Left ventricle myocardium inferior (tissue), 1 donor: ENCODE results near the gene PLEKHG5. TPM values are rescaled to one million over a fixed set of nuclear protein-coding genes. Genes with fewer than 3 reads are reported as not detected.
A peak's percentile ranks its signal among the peaks of the same experiment; 100 is the strongest.

Experiments used
- DNase-seq: peaks from one replicate; pipeline ENCODE4 v3.0.0-alpha.2; 2020
- H3K27ac ChIP-seq: fragments of 200-600 bp; replicated peaks from 2 replicates; pipeline ENCODE4 v1.8.0; 2021
- H3K27me3 ChIP-seq: fragments of 200-600 bp; 2 replicates; pipeline ENCODE4 v1.8.0; 2021; ENCODE audit warnings: low read depth
- H3K36me3 ChIP-seq: fragments of 200-600 bp; 2 replicates; pipeline ENCODE4 v1.8.0; 2021
- H3K4me1 ChIP-seq: fragments of 200-600 bp; 2 replicates; pipeline ENCODE4 v1.8.0; 2021
- H3K4me3 ChIP-seq: fragments of 200-600 bp; 2 replicates; pipeline ENCODE4 v1.8.0; 2021; ENCODE audit warnings: mild to moderate bottlenecking, moderate library complexity
- H3K9me3 ChIP-seq: fragments of 200-600 bp; replicated peaks from 2 replicates; pipeline ENCODE4 v1.8.0; 2021
- intact Hi-C: fragments of 100-400 bp; cut with micrococcal nuclease; formaldehyde crosslinking; loops from one replicate; pipeline ENCODE4 v1.11.0; 2022
- total RNA-seq: library from RNA; stranded (reverse); fragmentation: NEBNext Ultra II Directional; extraction: Animal tissue kit (Norgen Biotek cat#: 25700); gene quantifications from one replicate; pipeline ENCODE4 v1.2.1, GENCODE V29; 2021
- TF ChIP-seq, protein P1 (sequence below): fragments of 200-600 bp; IDR thresholded peaks from 2 replicates; pipeline ENCODE4 v1.8.0; 2021; ENCODE audit warnings: antibody characterized with exemption, mild to moderate bottlenecking, borderline replicate concordance
- donor health status: DM: no; HTN: yes; CAD: no; lungs with severe emphysema.

The PLEKHG5 gene
- total RNA-seq, 1 donor from 2014 or later = 16.2 TPM

GRCh38 chr1:6503884-6504602 is 12.6 kb upstream of the PLEKHG5 start:
- H3K9me3 ChIP-seq = no peaks in the 10 kb centered on the region
- no peak overlapping the region for H3K4me3 ChIP-seq
- TF ChIP-seq, protein P1, sequence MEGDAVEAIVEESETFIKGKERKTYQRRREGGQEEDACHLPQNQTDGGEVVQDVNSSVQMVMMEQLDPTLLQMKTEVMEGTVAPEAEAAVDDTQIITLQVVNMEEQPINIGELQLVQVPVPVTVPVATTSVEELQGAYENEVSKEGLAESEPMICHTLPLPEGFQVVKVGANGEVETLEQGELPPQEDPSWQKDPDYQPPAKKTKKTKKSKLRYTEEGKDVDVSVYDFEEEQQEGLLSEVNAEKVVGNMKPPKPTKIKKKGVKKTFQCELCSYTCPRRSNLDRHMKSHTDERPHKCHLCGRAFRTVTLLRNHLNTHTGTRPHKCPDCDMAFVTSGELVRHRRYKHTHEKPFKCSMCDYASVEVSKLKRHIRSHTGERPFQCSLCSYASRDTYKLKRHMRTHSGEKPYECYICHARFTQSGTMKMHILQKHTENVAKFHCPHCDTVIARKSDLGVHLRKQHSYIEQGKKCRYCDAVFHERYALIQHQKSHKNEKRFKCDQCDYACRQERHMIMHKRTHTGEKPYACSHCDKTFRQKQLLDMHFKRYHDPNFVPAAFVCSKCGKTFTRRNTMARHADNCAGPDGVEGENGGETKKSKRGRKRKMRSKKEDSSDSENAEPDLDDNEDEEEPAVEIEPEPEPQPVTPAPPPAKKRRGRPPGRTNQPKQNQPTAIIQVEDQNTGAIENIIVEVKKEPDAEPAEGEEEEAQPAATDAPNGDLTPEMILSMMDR = no peak
- H3K27me3 ChIP-seq = no peaks in the 10 kb centered on the region
- H3K27ac ChIP-seq = no peak overlapping the region
- no peaks in the 10 kb centered on the region for H3K36me3 ChIP-seq
- DNase-seq = no peak
- intact Hi-C loops = no loop called here
- H3K4me1 ChIP-seq = peaks cover 52% of the 10 kb centered on the region

GRCh38 chr1:6502000-6502891 is 10.8 kb upstream of the PLEKHG5 start:
- H3K27me3 ChIP-seq = no peaks in the 10 kb centered on the region
- H3K9me3 ChIP-seq = no peaks in the 10 kb centered on the region
- H3K36me3 ChIP-seq = no peaks in the 10 kb centered on the region
- peaks cover 61% of the 10 kb centered on the region for H3K4me1 ChIP-seq
- peak overlapping the region; percentile 81 for H3K27ac ChIP-seq
- H3K4me3 ChIP-seq = peak overlapping the region; percentile 40
- TF ChIP-seq, protein P1 = no peak
- peak; percentile 90 for DNase-seq
- intact Hi-C loops = no loop called here

DNA sequence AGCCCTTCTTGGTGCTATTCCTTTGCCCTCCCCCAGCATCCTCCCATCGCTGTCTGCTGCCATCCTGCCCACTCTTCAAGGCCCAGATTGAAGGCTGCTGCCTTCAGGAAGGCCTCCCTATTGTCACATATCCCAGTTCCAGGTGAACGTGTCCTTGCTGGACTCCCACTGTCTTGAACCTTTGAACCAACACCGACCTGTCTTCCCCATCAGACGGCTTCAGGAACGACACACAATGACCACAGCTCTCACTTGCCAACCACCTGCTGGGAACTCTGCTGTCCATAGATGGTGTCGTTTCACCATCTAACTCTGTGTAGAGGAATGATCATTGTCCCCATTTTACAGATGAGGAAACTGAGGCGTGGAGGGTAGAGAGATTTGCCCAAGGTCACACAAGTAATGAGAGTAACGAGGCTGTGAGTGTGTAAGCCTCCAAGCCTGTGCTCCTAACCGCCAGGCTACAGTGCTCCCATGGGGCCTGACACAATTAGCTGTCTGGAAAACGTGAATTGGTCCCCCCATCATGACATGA is 9.9 kb upstream of the PLEKHG5 start:
- H3K9me3 ChIP-seq = no peaks in the 10 kb centered on the region
- peak overlapping the region; percentile 81 for H3K27ac ChIP-seq
- TF ChIP-seq, protein P1 = no peak
- no peak overlapping the region for H3K4me3 ChIP-seq
- H3K27me3 ChIP-seq = no peaks in the 10 kb centered on the region
- no peak for DNase-seq
- peaks cover 62% of the 10 kb centered on the region for H3K4me1 ChIP-seq
- intact Hi-C loops = no loop called here
- no peaks in the 10 kb centered on the region for H3K36me3 ChIP-seq

GRCh38 chr1:6500544-6501278 is 9.2 kb upstream of the PLEKHG5 start:
- no peak for DNase-seq
- peaks cover 69% of the 10 kb centered on the region for H3K4me1 ChIP-seq
- intact Hi-C loops = no loop called here
- H3K9me3 ChIP-seq = no peaks in the 10 kb centered on the region
- no peaks in the 10 kb centered on the region for H3K27me3 ChIP-seq
- H3K36me3 ChIP-seq = no peaks in the 10 kb centered on the region
- H3K4me3 ChIP-seq = no peak overlapping the region
- H3K27ac ChIP-seq = peak overlapping the region; percentile 81
- TF ChIP-seq, protein P1 = no peak

- no peaks in the 10 kb centered on the region for H3K27me3 ChIP-seq
- peak overlapping the region; percentile 79 for H3K27ac ChIP-seq
- H3K4me1 ChIP-seq = peaks cover 83% of the 10 kb centered on the region
These were observed 7.8 kb upstream of the PLEKHG5 start for GRCh38 chr1:6499296-6499695.

More at GRCh38 chr1:6499296-6499695, 7.8 kb upstream of the PLEKHG5 start:
- no peaks in the 10 kb centered on the region for H3K9me3 ChIP-seq
- H3K36me3 ChIP-seq = no peaks in the 10 kb centered on the region
- TF ChIP-seq, protein P1 = no peak
- H3K4me3 ChIP-seq = no peak overlapping the region
- intact Hi-C loops = no loop called here
- DNase-seq = no peak
